ENCODE data around the gene MBNL2. TPM values are rescaled to one million over a fixed set of nuclear protein-coding genes. Genes with fewer than 3 reads are reported as not detected.

The MBNL2 gene, protein sequence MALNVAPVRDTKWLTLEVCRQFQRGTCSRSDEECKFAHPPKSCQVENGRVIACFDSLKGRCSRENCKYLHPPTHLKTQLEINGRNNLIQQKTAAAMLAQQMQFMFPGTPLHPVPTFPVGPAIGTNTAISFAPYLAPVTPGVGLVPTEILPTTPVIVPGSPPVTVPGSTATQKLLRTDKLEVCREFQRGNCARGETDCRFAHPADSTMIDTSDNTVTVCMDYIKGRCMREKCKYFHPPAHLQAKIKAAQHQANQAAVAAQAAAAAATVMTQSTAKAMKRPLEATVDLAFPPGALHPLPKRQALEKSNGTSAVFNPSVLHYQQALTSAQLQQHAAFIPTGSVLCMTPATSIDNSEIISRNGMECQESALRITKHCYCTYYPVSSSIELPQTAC
- total RNA-seq (10 to 100 TPM; 31.8 to 35.4 TPM), polyA plus RNA-seq (10 to 100 TPM; 12.2 to 14.5 (median 14.5) TPM), total RNA-seq (23.6 to 51.7 (median 43.4) reads per million in 6 experiments)

DNA sequence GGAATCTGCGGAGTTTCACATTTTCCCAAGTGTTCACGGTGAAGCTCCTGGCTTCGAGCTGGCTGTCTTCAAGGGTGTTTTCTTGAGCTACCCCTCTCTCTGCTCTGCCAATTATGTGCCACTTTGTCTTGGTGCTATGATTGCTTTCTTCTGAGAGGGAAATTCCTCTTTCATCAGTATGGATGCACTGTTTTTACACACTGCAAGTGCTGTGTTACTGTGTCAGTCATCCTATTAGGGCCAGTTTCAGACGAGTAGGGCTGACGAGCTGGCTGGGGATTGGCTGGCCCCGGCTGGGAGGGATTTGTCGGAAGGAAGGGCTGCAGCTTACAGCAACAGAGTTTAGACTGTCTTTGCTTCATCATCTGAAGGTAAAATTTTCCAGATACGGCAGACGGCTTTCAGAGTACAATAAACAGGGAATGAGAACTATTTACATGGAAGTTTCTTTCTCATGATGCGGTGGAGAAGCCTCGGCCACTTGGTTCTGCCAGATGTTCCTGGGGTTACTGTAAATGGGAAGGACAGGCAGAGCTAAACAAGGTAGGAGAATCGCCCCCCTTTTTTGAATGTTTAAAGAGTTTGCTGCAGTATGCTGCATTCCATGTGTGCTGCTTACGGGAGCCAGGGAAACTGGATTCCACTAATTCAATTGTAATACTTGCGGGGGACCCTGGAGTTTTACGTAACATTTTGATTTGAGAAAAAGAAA, at the start of gene MBNL2:
MBNL2 (plus strand) TSS at position 345 of the 712 bp plus-strand sequence. CDS start 53,903 bp downstream, outside the sequence.
- ATAC-seq: peak; percentile 95
- Mint-ChIP-seq H3K36me3 (no peaks in the 10 kb centered on the region), H3K4me3 (peak within 1 kb of the TSS; percentile 83 to 98 (median 94)), H3K4me1 (peaks cover 27 to 50% (median 44%) of the 10 kb centered on the region in 4 donors), H3K27ac (peak within 1 kb of the TSS; percentile 93 to 98 (median 96)), H3K27me3 (no peaks in the 10 kb centered on the region), H3K9me3 (no peaks in the 10 kb centered on the region)
- peak; percentile 70 to 90 (median 84) for DNase-seq
- POLR2A ChIA-PET: interaction anchor here (0.6 to 3.1 kb wide), 7 partner anchors 9 to 1890 kb away, joined by 3 to 20 read pairs (median 4); partner anchors contain the start of gene RAP2A

DNA sequence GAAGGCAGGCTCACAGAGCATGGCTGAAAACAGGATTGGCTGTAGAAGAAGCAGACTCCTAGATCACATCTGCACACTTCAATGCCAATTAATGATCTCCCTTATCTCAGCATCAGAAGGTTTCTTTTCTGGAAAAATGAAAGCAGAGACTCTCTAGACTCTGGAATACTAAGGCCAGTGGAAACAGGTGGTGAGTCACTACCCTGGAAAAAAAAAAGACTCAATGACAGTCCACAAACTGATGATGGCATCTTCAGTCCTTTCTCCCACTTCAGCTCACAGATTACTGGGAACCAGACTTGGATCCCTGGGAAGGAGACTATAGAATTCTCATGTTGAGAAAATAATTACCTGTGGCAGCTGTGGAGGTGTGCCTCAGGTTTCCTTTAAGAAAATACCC, 47.5 kb upstream of the MBNL2 start:
- DNase-seq (no peak), ATAC-seq (no peak)
- H3K27me3 Mint-ChIP-seq: peaks cover 0 to 14% (median 3%) of the 10 kb centered on the region in 5 donors
- H3K4me3 Mint-ChIP-seq: no peak overlapping the region
- H3K4me1 Mint-ChIP-seq: peaks cover 0 to 4% (median 0%) of the 10 kb centered on the region in 4 donors
- peaks cover 0 to 11% (median 7%) of the 10 kb centered on the region in 3 donors for H3K36me3 Mint-ChIP-seq
- H3K27ac Mint-ChIP-seq: no peak overlapping the region
- peaks cover 0 to 10% (median 2%) of the 10 kb centered on the region in 9 donors for H3K9me3 Mint-ChIP-seq
- POLR2A ChIA-PET: no interaction called here

DNA sequence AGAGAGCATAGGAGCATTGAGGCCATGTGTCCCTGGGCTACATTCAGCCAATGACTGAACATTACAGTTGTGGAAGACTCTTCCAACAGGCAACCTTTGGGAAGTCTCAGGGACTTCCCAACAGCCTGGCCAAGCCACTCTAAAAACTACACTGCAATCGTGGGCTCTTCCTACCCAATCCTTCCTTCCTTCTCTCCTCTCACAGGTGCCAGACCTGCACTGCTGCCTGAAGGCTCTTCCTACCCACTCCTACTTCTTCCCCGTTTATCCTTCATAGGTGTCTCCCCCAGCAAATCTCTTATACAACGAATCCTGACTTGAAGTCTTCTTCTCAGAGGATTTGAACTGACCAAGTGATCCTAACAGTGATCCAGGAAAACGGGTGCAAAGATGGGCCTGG, 47.1 kb upstream of the MBNL2 start:
- Mint-ChIP-seq H3K27me3 (peaks cover 0 to 14% (median 2%) of the 10 kb centered on the region in 5 donors), H3K4me3 (no peak overlapping the region), H3K36me3 (peaks cover 0 to 11% (median 7%) of the 10 kb centered on the region in 3 donors), H3K27ac (no peak overlapping the region), H3K9me3 (peaks cover 0 to 10% (median 2%) of the 10 kb centered on the region in 9 donors), H3K4me1 (peaks cover 0 to 4% (median 0%) of the 10 kb centered on the region in 4 donors)
- DNase-seq (no peak), ATAC-seq (no peak)
- POLR2A ChIA-PET: no interaction called here

DNA sequence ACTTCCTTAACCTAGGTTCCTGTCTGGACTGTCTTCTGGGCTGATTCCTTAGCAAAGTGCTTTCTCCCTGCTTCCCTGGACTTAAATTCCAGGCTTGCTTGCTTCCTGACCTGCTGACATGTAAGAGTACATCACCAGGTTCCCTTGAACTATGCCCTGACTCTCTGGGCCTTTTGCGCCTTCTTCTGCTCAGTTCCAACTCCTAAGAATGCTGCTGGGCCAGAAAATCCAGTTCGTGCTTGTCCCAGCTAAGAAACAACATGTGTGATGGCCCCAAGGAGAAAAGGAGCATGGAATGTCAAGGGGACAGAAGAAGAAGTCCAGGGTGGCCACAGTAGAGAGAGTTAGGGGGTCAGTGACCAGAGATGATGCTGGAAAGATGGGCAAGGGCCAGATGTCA, 42.6 kb upstream of the MBNL2 start:
- DNase-seq (no peak), ATAC-seq (no peak)
- Mint-ChIP-seq H3K27ac (no peak overlapping the region), H3K9me3 (peaks cover 0 to 10% (median 2%) of the 10 kb centered on the region in 9 donors), H3K4me3 (no peak overlapping the region), H3K4me1 (no peaks in the 10 kb centered on the region), H3K36me3 (peaks cover 0 to 9% (median 7%) of the 10 kb centered on the region in 3 donors), H3K27me3 (peaks cover 0 to 15% (median 4%) of the 10 kb centered on the region in 5 donors)
- POLR2A ChIA-PET: no interaction called here

DNA sequence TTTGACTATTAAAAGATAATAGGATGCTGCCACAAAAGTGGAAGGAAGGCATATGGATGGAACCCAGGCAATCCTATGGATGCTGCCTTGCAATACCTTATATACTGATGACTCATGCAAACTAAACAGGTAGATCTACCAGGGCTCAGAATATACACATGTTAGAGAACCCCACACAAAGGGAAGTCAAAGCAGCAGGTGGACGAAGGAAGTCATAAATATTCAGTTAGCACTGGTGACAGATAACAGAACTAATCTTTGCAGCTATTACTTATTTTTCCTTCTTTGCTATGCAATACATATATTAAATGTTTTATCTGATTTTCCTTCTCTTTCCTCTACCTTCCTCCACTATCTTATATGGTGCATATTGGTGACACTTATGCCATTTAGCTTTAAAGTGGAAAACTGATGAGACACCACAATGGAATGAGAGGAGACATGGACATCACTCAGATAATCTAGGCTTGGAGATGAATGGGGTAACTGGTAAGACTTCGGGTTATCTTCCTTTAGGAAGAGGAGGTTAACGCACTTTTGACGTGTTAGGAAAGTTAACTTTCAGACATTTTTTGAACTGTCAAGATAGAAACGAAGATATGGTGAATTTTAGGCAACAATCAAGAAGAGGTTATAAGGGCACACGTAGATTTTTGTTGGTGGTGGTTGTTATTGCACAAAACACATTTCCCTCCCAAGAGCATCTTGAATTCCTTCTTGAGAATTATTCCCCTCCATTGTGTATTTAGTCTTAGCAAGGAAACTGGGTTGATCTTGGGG, 39.8 kb upstream of the MBNL2 start:
- no peak for DNase-seq
- peaks cover 0 to 11% (median 1%) of the 10 kb centered on the region in 5 donors for H3K27me3 Mint-ChIP-seq
- ATAC-seq: no peak
- POLR2A ChIA-PET: interaction anchor here (0.5 kb wide), 1 partner anchor 45 kb away, joined by 4 read pairs; no protein-coding TSS in a partner anchor
- no peaks in the 10 kb centered on the region for H3K9me3 Mint-ChIP-seq
- peaks cover 0 to 1% (median 0%) of the 10 kb centered on the region in 3 donors for H3K36me3 Mint-ChIP-seq
- H3K4me1 Mint-ChIP-seq: peaks cover 0 to 1% (median 0%) of the 10 kb centered on the region in 4 donors
- H3K4me3 Mint-ChIP-seq: no peak overlapping the region
- no peak overlapping the region for H3K27ac Mint-ChIP-seq

DNA sequence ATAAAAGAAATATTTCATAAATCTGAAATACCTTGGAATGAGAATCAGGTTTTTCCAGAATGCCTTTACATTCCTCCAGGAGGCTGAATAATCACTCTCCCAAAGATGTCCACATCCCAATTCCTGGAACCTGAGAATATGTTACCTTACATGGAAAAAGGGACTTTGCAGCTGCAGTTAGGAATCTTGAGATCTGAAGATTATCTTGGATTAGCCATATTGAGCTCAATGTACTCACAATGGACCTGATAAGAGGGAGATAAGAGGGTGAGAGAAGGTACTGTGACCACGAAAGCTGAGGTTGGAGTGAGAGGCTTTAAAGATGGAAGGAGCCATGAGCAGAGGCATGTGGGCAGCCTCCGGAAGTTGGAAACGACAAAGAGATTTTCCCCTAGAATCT, 36.8 kb upstream of the MBNL2 start:
- H3K9me3 Mint-ChIP-seq: no peaks in the 10 kb centered on the region
- H3K4me3 Mint-ChIP-seq: no peak overlapping the region
- no peak for DNase-seq
- H3K36me3 Mint-ChIP-seq: no peaks in the 10 kb centered on the region
- no peak overlapping the region for H3K27ac Mint-ChIP-seq
- POLR2A ChIA-PET: no interaction called here
- peaks cover 0 to 9% (median 1%) of the 10 kb centered on the region in 5 donors for H3K27me3 Mint-ChIP-seq
- no peak for ATAC-seq
- H3K4me1 Mint-ChIP-seq: peaks cover 8 to 11% (median 8%) of the 10 kb centered on the region in 4 donors

DNA sequence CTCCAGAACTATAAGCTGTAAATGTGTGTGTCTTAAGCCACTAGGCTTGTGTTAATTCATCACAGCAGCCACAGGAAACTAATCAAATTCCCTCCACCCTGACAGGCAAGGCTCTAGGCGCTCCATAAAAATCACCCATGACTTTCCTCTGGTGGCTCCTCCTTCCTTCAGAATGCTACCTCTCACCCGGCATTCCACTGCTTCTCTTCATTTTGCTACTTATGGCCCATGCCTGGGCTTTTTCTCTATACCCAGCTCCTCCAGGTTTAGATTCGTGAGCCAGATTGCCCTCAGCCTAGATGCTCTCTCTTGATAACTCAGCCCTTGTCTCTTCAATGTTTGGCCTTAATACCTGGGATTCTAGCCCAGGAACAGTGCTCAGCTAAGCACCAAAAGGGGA, 36.4 kb upstream of the MBNL2 start:
- ATAC-seq (no peak), DNase-seq (no peak)
- peaks cover 0 to 9% (median 1%) of the 10 kb centered on the region in 5 donors for H3K27me3 Mint-ChIP-seq
- H3K9me3 Mint-ChIP-seq: no peaks in the 10 kb centered on the region
- no peak overlapping the region for H3K27ac Mint-ChIP-seq
- no peak overlapping the region for H3K4me3 Mint-ChIP-seq
- POLR2A ChIA-PET: no interaction called here
- no peaks in the 10 kb centered on the region for H3K36me3 Mint-ChIP-seq
- H3K4me1 Mint-ChIP-seq: peaks cover 8 to 11% (median 8%) of the 10 kb centered on the region in 4 donors

DNA sequence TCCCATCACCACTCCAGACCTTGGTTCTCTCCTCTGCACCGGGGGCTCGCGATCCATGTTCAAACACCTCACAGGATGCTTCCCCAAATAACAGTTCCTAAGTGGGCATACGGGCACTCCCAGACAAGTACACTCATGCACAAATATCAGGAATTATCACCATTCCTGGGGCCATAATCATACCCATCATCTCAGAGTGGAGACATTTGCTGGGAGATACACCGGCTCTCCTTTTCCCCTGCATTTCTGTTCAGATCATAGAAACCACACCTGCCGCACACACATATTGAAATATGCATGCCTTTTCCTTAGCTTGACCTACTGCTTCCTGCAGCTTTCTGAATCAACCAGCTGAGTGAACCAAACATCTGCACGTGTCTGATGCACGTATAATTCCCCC, 33.9 kb upstream of the MBNL2 start:
- POLR2A ChIA-PET: no interaction called here
- H3K27me3 Mint-ChIP-seq: peaks cover 0 to 5% (median 1%) of the 10 kb centered on the region in 5 donors
- no peak for DNase-seq
- no peak overlapping the region for H3K4me3 Mint-ChIP-seq
- H3K9me3 Mint-ChIP-seq: no peaks in the 10 kb centered on the region
- peaks cover 8 to 16% (median 10%) of the 10 kb centered on the region in 4 donors for H3K4me1 Mint-ChIP-seq
- no peaks in the 10 kb centered on the region for H3K36me3 Mint-ChIP-seq
- no peak overlapping the region for H3K27ac Mint-ChIP-seq
- ATAC-seq: no peak

DNA sequence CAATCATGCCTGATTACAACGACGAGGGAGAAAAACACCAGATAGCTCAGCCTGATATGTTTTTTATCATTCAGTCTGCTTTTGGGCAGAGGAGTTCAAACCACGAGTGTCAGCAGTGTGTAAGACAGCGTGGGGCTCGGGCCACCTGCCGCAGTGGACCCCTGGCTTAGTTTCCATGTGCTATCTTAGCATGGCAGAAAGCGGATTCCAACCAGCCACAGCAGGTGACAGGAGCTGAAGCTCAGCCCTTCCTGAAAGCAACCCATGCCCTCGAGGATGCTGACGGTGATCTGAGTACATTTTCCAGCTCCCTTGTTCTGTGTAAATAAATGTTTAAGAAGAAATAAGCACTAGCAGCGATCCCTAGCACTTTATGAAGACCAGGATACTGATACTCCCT, 32.2 kb upstream of the MBNL2 start:
- Mint-ChIP-seq H3K36me3 (no peaks in the 10 kb centered on the region), H3K4me1 (peaks cover 8 to 16% (median 11%) of the 10 kb centered on the region in 4 donors), H3K27ac (no peak overlapping the region), H3K9me3 (no peaks in the 10 kb centered on the region), H3K4me3 (no peak overlapping the region), H3K27me3 (peaks cover 0 to 2% (median 0%) of the 10 kb centered on the region in 5 donors)
- POLR2A ChIA-PET: no interaction called here
- DNase-seq (no peak), ATAC-seq (no peak)

DNA sequence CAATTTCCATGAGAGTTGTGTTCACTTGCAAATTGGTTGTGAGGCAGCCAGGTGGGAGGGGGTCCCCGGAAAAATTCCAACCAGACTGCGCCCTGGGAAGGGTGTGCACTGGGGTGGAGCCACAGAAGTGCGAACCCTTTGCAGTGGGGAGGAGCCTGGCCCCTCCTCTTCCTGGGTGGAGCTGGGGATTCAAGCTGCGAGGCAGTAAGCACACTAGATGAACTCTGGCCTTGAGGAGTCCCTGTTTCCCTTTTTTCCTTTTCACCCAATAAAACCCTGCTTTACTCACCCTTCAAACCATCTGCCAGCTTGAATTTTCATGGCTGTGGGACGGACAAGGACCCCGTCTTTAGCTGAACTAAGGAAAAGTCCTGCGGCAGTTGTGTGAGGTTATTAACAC, 31.0 kb upstream of the MBNL2 start:
- H3K27ac Mint-ChIP-seq: no peak overlapping the region
- H3K27me3 Mint-ChIP-seq: peaks cover 0 to 4% (median 0%) of the 10 kb centered on the region in 5 donors
- no peak for ATAC-seq
- DNase-seq: no peak
- POLR2A ChIA-PET: no interaction called here
- H3K4me1 Mint-ChIP-seq: peaks cover 8 to 16% (median 10%) of the 10 kb centered on the region in 4 donors
- no peak overlapping the region for H3K4me3 Mint-ChIP-seq
- no peaks in the 10 kb centered on the region for H3K9me3 Mint-ChIP-seq
- no peaks in the 10 kb centered on the region for H3K36me3 Mint-ChIP-seq

DNA sequence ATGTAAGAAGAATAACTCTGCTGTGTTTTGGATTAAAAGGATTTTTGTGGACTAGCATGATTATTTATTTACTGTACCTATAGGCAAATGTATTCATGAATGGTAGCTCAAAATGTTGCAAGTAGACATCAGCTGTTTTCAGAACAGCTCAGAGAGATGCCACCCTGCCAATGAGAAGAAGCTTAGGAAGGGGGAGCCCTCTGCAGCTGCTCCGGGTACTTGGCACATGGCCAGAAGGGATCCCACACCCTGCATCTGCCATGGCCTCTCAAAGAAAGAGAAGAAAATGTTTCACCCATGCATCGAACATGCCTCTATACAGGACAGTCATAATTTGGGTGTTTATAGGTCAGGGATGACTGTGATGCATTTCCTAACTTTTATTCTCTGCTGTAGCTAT, 30.5 kb upstream of the MBNL2 start:
- Mint-ChIP-seq H3K36me3 (no peaks in the 10 kb centered on the region), H3K9me3 (no peaks in the 10 kb centered on the region), H3K4me1 (peaks cover 8 to 16% (median 10%) of the 10 kb centered on the region in 4 donors), H3K4me3 (no peak overlapping the region), H3K27me3 (peaks cover 0 to 4% (median 0%) of the 10 kb centered on the region in 5 donors), H3K27ac (no peak overlapping the region)
- DNase-seq (no peak), ATAC-seq (no peak)
- POLR2A ChIA-PET: no interaction called here

DNA sequence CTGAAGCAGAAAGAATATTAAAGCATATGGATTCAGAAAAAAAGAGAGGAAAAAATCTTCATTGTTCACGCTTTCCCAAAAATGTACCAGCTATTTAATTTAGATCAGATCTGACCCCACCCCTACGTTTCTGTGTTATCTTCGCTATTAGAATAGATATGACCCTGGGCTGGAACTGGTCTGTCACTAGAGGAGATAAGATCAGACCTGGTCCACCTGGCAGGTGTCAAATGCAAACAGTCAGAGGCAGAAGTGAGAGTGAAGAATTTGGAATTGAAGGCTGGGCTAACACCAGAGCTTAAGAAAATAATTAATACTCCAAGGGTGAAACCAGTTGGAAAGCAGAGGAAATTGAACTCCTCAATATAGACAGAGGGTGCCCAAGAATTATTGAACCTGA, 30.0 kb upstream of the MBNL2 start:
- Mint-ChIP-seq H3K27me3 (peaks cover 0 to 4% (median 0%) of the 10 kb centered on the region in 5 donors), H3K27ac (no peak overlapping the region), H3K4me3 (no peak overlapping the region), H3K4me1 (peaks cover 8 to 16% (median 10%) of the 10 kb centered on the region in 4 donors), H3K9me3 (no peaks in the 10 kb centered on the region), H3K36me3 (no peaks in the 10 kb centered on the region)
- DNase-seq: no peak
- ATAC-seq: no peak
- POLR2A ChIA-PET: no interaction called here

Measured in naive thymus-derived CD8-positive, alpha-beta T cell (primary cell).